HG02610 (cell line): ENCODE results near the gene ADGRV1.

Experiments
- ATAC-seq: cut with Tn5 transposase; IDR thresholded peaks from one replicate; pipeline ENCODE4 v1.9.1; 2021; ENCODE audit warnings: mild to moderate bottlenecking, moderate library complexity; ENCODE audit not compliant: unreplicated experiment

The ADGRV1 gene

GRCh38 chr5:91146230-91146629, 587.6 kb downstream of the ADGRV1 start:
- no peak for ATAC-seq

- no peak for ATAC-seq
These were observed 588.5 kb downstream of the ADGRV1 start for GRCh38 chr5:91146905-91147600.

- ATAC-seq = no peak
These were observed 591.6 kb downstream of the ADGRV1 start for GRCh38 chr5:91150234-91150633.

DNA sequence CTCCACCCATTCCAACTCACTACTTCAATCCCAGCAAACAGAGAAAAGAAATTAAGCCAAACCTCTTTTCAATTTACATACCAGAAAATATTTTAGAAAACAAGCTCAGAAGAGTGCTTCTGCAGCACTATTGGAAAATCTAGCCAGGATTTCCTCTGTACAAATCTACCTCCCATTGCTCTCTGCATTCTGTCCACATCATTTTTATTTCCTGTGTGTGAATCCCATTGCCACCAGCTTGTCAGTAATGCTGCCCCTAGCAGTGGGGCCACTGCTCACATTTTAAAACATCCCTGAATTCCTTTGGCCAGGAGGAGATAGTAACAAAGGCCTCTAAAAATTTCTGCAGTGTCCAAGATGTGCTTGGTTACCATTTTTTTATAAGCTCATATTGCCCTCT, 592.0 kb downstream of the ADGRV1 start:
- ATAC-seq = no peak

DNA sequence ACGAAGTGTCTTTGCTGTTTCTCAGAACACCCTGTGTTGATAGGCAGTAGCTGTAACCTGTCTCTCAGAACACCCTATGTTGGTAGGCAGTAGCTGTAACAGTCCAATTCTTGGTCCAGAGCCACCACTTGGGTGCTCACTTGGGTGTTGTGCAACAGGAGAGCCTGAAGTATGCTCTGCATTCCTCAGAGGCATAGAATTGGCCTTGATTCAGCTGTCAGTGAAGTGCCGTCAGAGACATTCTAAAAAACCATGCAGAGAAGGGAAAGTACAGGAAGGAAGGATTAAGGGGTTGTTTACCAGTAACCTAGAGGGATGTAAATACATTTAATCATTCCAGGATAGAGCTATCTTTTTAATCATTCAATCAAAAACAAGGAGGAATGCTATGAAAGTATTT, 593.4 kb downstream of the ADGRV1 start:
- ATAC-seq = no peak

GRCh38 chr5:91154338-91154737, 595.7 kb downstream of the ADGRV1 start:
- no peak for ATAC-seq

- ATAC-seq = no peak
These were observed 596.7 kb downstream of the ADGRV1 start for GRCh38 chr5:91155274-91155673.

DNA sequence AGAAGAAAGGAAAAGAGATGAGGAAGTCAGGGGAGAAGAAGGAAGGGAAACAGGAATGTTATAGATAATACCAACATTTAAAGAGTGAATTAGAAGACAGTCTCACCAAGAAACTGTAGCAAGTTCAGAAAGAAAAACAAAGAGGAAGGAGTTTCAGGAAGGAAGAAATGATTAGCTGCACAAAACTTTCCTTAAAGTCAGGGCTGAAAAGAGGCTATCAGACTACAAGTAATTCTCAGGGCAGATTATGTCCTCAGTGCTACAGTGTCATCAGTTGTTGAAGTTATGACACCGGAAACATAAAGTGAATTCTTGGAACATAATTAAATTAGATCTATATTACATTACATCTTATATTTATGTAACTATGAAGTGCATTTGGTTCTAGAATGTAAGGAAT, 597.6 kb downstream of the ADGRV1 start:
- no peak for ATAC-seq

DNA sequence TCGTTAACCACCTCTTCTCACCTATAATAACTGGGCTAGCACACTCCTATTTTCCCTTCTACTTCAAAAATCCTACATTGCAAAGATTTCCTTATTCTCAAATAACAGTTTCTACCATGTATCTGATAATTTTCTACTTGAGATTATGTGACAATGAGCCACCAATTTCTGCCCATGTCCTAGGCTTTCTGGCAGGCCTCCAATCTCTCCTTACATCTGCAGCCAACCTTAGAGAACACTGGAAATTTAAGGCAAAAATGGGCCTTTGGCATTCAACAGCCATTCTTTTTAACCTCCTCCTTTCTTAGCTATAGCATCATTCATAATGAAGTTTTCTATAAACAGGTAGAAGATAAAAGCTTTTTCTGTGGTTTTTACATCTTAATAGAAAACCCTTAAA, 599.4 kb downstream of the ADGRV1 start:
- ATAC-seq = no peak

GRCh38 chr5:91159647-91160046, 601.0 kb downstream of the ADGRV1 start:
- no peak for ATAC-seq

DNA sequence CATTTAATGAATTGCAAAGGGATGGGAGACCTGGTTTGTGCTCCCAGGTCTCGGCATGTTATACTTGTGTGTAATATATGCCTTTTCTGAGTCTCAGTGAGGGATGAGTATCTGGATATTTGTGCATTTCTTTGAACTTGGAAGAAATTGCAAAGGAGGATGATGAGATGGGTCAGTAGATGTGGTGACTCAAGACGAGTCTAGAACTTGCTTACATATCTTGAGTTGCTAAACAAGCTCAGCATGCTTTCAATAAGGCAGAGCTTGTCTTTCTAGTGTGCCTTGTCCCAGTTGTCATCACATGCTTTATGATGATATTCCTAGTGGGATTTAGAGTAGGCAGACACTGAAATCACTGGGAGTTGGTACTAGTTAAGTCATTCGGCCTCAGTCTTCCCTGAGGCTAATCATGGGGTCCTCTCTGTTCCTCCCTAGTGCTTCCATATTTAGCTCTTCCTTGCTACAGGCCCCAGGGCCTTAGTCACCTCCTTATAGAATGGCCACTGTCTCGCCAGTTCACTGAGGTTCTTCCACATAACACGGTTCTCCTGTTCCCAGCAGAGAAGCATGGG, 602.2 kb downstream of the ADGRV1 start:
- no peak for ATAC-seq

DNA sequence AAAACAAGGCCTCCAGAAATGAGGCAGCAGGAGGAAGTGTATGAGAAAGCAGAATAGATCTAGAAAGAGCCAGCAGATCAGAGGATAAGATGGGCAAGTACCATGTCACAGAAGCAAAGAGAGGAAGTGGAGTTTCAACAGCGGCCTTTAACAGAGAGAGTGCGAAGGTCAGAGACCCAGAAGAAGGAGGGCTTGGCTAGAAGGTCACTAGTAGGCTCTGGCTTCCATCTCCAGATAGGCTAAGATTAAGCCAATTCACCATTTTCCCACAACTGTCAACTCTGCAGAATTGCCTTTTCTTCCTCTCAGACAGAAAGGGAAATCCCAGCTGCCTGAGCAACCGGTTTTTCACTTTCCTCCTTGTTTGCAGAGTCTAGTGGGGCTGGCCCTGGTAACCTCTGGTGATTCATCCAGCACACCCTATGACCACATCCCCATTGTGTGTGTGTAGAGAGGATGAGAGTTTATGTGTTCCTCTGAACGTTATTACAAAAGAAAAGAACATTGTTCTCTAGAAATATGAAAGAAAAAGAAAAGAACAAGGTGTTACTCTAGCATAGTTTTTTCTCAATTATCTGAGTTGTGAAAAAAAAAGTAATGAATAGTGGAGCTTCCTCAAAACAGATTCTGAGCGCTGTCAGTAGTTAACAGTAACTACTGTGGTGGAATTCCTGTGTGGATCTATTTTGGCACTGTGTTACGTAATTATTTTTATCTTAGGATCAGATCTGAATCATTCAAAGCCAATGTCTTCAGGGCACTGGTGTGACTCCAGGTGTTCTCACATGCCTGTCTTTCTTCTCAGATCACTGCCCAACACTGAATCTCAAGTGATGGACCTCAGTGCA, 604.2 kb downstream of the ADGRV1 start:
- ATAC-seq = peak; percentile 99

- no peak for ATAC-seq
These were observed 605.8 kb downstream of the ADGRV1 start for GRCh38 chr5:91164424-91164823.

- ATAC-seq = no peak
These were observed 607.6 kb downstream of the ADGRV1 start for GRCh38 chr5:91166059-91166807.

GRCh38 chr5:91168859-91169258, 610.3 kb downstream of the ADGRV1 start:
- no peak for ATAC-seq

DNA sequence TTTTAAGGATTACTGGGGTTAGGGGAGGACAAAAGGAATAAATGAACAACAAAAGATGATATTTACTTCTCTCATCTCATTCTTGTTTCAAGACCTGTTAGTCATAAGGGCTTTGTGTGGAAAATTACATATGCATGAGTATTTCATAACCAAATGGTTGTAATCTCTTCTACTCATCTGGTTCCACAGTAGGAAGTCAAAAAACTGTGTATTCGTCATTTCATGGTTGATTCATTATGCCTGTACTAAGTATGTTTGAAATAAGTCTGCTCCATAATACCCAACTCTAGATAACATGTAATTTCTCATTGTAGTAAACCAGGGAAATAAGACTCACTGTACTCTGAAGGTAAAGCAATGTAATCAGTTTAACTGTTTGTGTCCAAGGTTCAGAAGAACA, 611.7 kb downstream of the ADGRV1 start:
- ATAC-seq = peak; percentile 58

DNA sequence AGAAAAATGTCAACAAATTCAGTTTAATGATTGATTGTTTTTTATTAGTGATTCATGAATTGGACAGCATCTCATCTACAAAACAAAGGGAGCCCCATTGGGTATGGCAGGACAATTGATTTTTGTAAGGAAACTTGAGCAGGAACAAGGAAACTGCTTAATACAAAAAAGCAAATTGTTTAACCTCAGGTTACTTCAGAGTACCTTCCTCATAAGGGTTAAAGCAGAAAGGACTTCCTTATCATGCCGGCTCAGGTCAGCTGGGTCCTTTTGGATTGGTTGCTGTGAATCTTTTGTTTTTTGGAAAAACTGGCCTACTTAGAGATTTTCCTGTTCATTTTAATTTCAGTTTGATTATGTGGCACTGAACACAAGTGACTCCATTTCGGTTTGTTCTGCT, 612.7 kb downstream of the ADGRV1 start:
- no peak for ATAC-seq

- no peak for ATAC-seq
These were observed 615.8 kb downstream of the ADGRV1 start for GRCh38 chr5:91174396-91174795.

GRCh38 chr5:91175708-91176107, 617.1 kb downstream of the ADGRV1 start:
- peak; percentile 66 for ATAC-seq

DNA sequence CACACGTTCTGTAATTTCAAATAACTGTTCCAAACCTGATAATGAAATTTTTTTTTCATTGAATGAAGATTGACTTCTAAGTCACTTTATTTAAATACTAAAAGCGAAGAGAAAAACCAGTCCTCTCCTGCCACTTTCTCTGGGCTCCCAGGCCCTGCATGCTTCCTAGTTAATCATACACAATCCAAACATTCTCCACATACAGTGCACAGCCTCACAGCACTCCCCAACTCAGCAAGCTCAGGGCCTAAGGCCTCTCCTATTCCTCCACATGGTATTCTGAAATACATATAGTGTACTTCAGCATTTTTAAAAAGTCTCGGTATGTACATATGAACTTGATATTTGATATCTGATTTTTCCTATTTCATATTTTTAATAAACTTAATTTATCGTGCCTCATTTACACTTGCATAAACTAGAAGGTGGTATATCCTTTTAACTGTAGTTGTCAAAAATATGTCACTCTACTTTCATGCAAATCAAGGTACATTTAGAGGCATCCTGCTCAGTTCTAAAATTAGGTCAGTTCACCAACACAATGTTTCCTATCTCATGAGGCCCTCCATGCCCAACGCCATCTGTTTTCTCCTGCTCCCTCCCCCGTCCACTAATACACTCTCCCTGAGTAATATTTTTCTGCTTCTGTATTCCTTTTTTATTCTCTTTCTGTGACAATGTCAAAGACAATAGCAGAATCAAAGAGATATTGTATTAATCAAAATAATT, 617.9 kb downstream of the ADGRV1 start:
- no peak for ATAC-seq

DNA sequence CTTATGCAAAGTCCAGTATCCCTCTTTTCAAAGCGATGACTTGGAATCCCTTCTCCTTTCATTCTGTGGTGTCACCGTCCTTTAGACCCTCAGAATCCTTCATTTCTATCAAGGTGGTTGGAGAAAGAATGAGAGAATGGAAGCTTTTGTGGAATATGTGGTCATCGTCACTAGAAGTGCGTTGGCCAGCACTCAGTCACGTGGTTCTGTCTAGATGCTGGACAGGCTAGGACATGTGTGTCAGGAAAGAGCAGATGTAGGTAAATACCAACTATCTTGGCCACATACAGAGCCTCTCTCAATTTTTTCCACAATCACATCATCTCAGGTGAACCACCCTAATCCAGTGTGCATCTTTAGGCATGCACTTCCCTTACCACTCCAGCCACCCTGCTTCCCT, 618.5 kb downstream of the ADGRV1 start:
- ATAC-seq = no peak
